Jurkat, Clone E6-1 (cell line): ENCODE results near the gene HELLS. TPM values are rescaled to one million over a fixed set of nuclear protein-coding genes. Genes with fewer than 3 reads are reported as not detected.
A peak's percentile ranks its signal among the peaks of the same experiment; 100 is the strongest.
"Not testable (repeated sequence)": the region's sequence is repeated elsewhere in the genome, so short reads cannot be mapped to it uniquely, and the experiment has no call there.

ENCODE experiments used
- DNase-seq: peaks from one replicate; pipeline ENCODE4 v3.0.0-alpha.2; 2011; ENCODE audit warnings: low read depth, low spot score
- H3K4me3 ChIP-seq: 2 replicates; pipeline ENCODE4 v1.5.1; 2011; ENCODE audit warnings: mild to moderate bottlenecking, low read length, control low read depth, moderate library complexity
- polyA plus RNA-seq: library from polyadenylated mRNA; unstranded; fragments of >200 nt; gene quantifications from one replicate; pipeline ENCODE4 v1.2.1, GENCODE V29; 2012; ENCODE audit warnings: missing spikeins; ENCODE audit not compliant: insufficient read length, insufficient read depth

HELLS gene
- 28.7 TPM for polyA plus RNA-seq

- peak within 1 kb of the TSS; percentile 82 for H3K4me3 ChIP-seq
- DNase-seq: peak; percentile 82
Observed at GRCh38 chr10:94545391-94546048, at the start of gene HELLS. HELLS (plus strand) TSS chr10:94545788; CDS start chr10:94545922, 134 bp downstream.

GRCh38 chr10:94496010-94496409 is 49.6 kb upstream of the HELLS start:
- no peak overlapping the region for H3K4me3 ChIP-seq
- no peak for DNase-seq

GRCh38 chr10:94496646-94497045 is 48.9 kb upstream of the HELLS start:
- DNase-seq: no peak
- no peak overlapping the region for H3K4me3 ChIP-seq

GRCh38 chr10:94500063-94500462 is 45.5 kb upstream of the HELLS start:
- DNase-seq: no peak
- no peak overlapping the region for H3K4me3 ChIP-seq

GRCh38 chr10:94521276-94522250 is 24.0 kb upstream of the HELLS start:
- DNase-seq: no peak
- H3K4me3 ChIP-seq: no peak overlapping the region

GRCh38 chr10:94524146-94524545 is 21.4 kb upstream of the HELLS start:
- H3K4me3 ChIP-seq: no peak overlapping the region
- no peak for DNase-seq

- no peak for DNase-seq
- H3K4me3 ChIP-seq: no peak overlapping the region
Observed at GRCh38 chr10:94524711-94525110, 20.9 kb upstream of the HELLS start.

GRCh38 chr10:94531550-94531949 is 14.0 kb upstream of the HELLS start:
- H3K4me3 ChIP-seq, DNase-seq: not testable (repeated sequence)

- no peak for DNase-seq
- no peak overlapping the region for H3K4me3 ChIP-seq
Observed at GRCh38 chr10:94533027-94533426, 12.6 kb upstream of the HELLS start.

- DNase-seq, H3K4me3 ChIP-seq: not testable (repeated sequence)
Observed at GRCh38 chr10:94542282-94542681, 3.3 kb upstream of the HELLS start.

GRCh38 chr10:94546049-94546900 is 687 bp downstream of the HELLS start:
- H3K4me3 ChIP-seq: peak overlapping the region; percentile 82
- DNase-seq: no peak

- H3K4me3 ChIP-seq: peak overlapping the region; percentile 82
- DNase-seq: peak; percentile 14
Observed at GRCh38 chr10:94546901-94547185, 1.3 kb downstream of the HELLS start.

GRCh38 chr10:94549221-94549620 is 3.6 kb downstream of the HELLS start:
- no peak overlapping the region for H3K4me3 ChIP-seq
- no peak for DNase-seq

- not testable (repeated sequence) for DNase-seq
Observed at GRCh38 chr10:94567714-94568307, 22.2 kb downstream of the HELLS start.

GRCh38 chr10:94571081-94571480 is 25.5 kb downstream of the HELLS start:
- no peak for DNase-seq
- no peak overlapping the region for H3K4me3 ChIP-seq

More at GRCh38 chr10:94567714-94568307, 22.2 kb downstream of the HELLS start:
- not testable (repeated sequence) for H3K4me3 ChIP-seq

GRCh38 chr10:94571528-94571927 is 25.9 kb downstream of the HELLS start:
- no peak for DNase-seq

GRCh38 chr10:94578790-94579189 is 33.2 kb downstream of the HELLS start:
- DNase-seq: no peak
- H3K4me3 ChIP-seq: no peak overlapping the region

More at GRCh38 chr10:94571528-94571927, 25.9 kb downstream of the HELLS start:
- H3K4me3 ChIP-seq: no peak overlapping the region

GRCh38 chr10:94583124-94583523 is 37.5 kb downstream of the HELLS start:
- no peak overlapping the region for H3K4me3 ChIP-seq
- DNase-seq: no peak
